HG03457 (cell line): Measurements from ENCODE around the gene MED13.
"Not testable (repeated sequence)": the region's sequence is repeated elsewhere in the genome, so short reads cannot be mapped to it uniquely, and the experiment has no call there.

Experiments used
- ATAC-seq: cut with Tn5 transposase; IDR thresholded peaks from one replicate; pipeline ENCODE4 v1.9.1; 2021; ENCODE audit warnings: moderate number of reproducible peaks; ENCODE audit not compliant: unreplicated experiment

Gene MED13

GRCh38 chr17:61908292-61909037 is 156.6 kb downstream of the MED13 start:
- no peak for ATAC-seq

- ATAC-seq: no peak
Observed at GRCh38 chr17:61907361-61907760, 157.7 kb downstream of the MED13 start.

GRCh38 chr17:61904094-61904710 is 160.9 kb downstream of the MED13 start:
- ATAC-seq: no peak

- ATAC-seq: no peak
Observed at GRCh38 chr17:61903251-61903650, 161.8 kb downstream of the MED13 start.

GRCh38 chr17:61897548-61898180 is 167.4 kb downstream of the MED13 start:
- no peak for ATAC-seq

GRCh38 chr17:61895391-61895790 is 169.7 kb downstream of the MED13 start:
- no peak for ATAC-seq

GRCh38 chr17:61894310-61894709 is 170.8 kb downstream of the MED13 start:
- ATAC-seq: not testable (repeated sequence)
